Keratinocyte (primary cell): ENCODE measurements around the gene SH2D3C. TPM values are rescaled to one million over a fixed set of nuclear protein-coding genes. Genes with fewer than 3 reads are reported as not detected.

Source experiments
- DNase-seq: peaks from one replicate; pipeline ENCODE4 v3.0.0-alpha.2; 2011; ENCODE audit warnings: low read depth, missing footprints, low spot score
- FAIRE-seq: peaks from 2 replicates; lab custom pipeline; 2011; peaks lifted over from hg19 to GRCh38; lab: Jason Lieb, UNC
- H2AFZ ChIP-seq: 2 replicates; pipeline ENCODE4 v1.6.0; 2012; ENCODE audit warnings: low read length, control low read depth, inconsistent platforms; ENCODE audit not compliant: control insufficient read depth
- H3K27ac ChIP-seq: 2 replicates; pipeline ENCODE4 v1.5.1; 2011; ENCODE audit warnings: low read length; ENCODE audit not compliant: control insufficient read depth, insufficient read depth
- H3K27me3 ChIP-seq: 3 replicates; pipeline ENCODE4 v1.6.0; 2011; ENCODE audit warnings: low read length; ENCODE audit not compliant: control insufficient read depth, insufficient read depth; ENCODE audit errors: extremely low read depth
- H3K36me3 ChIP-seq, 2 experiments: 2 replicates in 1 of 2; 3 replicates in 1 of 2; pipeline ENCODE4 v1.5.1; 2011; ENCODE audit warnings: low read length in 2 of 2, mild to moderate bottlenecking in 1 of 2; ENCODE audit not compliant: control insufficient read depth in 2 of 2, insufficient read depth in 2 of 2; ENCODE audit errors: extremely low read depth in 1 of 2
- H3K4me1 ChIP-seq: 3 replicates; pipeline ENCODE4 v1.5.1; 2011; ENCODE audit warnings: low read length; ENCODE audit not compliant: control insufficient read depth, insufficient read depth; ENCODE audit errors: extremely low read depth
- H3K4me2 ChIP-seq: 3 replicates; pipeline ENCODE4 v1.6.0; 2011; ENCODE audit warnings: low read depth, low read length; ENCODE audit not compliant: control insufficient read depth, insufficient read depth; ENCODE audit errors: extremely low read depth
- H3K4me3 ChIP-seq, 3 experiments: fragments of 200-600 bp in 1 of 3; sonication (generic) in 1 of 3; 2 replicates in 2 of 3; 3 replicates in 1 of 3; pipeline ENCODE4 v1.5.1; 2011 to 2016; ENCODE audit warnings: low read length in 3 of 3, mild to moderate bottlenecking in 3 of 3, control low read depth in 2 of 3, inconsistent platforms in 1 of 3, low read depth in 1 of 3, mixed read lengths in 1 of 3, mixed run types in 1 of 3, moderate library complexity in 1 of 3; ENCODE audit not compliant: control insufficient read depth in 2 of 3, insufficient read depth in 2 of 3; ENCODE audit errors: extremely low read depth in 1 of 3
- H3K79me2 ChIP-seq: 2 replicates; pipeline ENCODE4 v1.6.0; 2012; ENCODE audit warnings: low read length; ENCODE audit not compliant: control insufficient read depth, insufficient read depth
- H3K9ac ChIP-seq: 3 replicates; pipeline ENCODE4 v1.6.0; 2011; ENCODE audit warnings: low read length; ENCODE audit not compliant: control insufficient read depth, insufficient read depth; ENCODE audit errors: extremely low read depth
- H3K9me1 ChIP-seq: 3 replicates; pipeline ENCODE4 v1.6.0; 2011; ENCODE audit warnings: low read length; ENCODE audit not compliant: control insufficient read depth, insufficient read depth; ENCODE audit errors: extremely low read depth
- H3K9me3 ChIP-seq: 2 replicates; pipeline ENCODE4 v1.5.1; 2012; ENCODE audit warnings: low read depth, low read length; ENCODE audit not compliant: control insufficient read depth
- H4K20me1 ChIP-seq: 3 replicates; pipeline ENCODE4 v1.6.0; 2011; ENCODE audit warnings: low read length; ENCODE audit not compliant: control insufficient read depth, insufficient read depth; ENCODE audit errors: extremely low read depth
- EZH2 ChIP-seq: IDR thresholded peaks from one replicate; pipeline ENCODE4 v1.6.1; 2012; ENCODE audit warnings: inconsistent platforms, mild to moderate bottlenecking, low read length, moderate library complexity
- dilution Hi-C: fragments of 300-500 bp; cut with MboI; formaldehyde crosslinking; loops from one replicate; pipeline ENCODE4 v1.7.0; 2020; ENCODE audit warnings: low sequenced_read_pairs; ENCODE audit not compliant: extremely low pct_ligation_motif_present
- polyA plus RNA-seq, 5 experiments: library from polyadenylated mRNA; depleted of rRNA in 3 of 5; stranded (reverse) in 3 of 5; stranded (forward) in 1 of 5; unstranded in 1 of 5; fragments of >200 nt; gene quantifications; 1 replicate in 1 of 5; 2 replicates in 3 of 5; 3 replicates in 1 of 5; pipeline versions ENCODE4 v1.2.1 to v1.2.3, GENCODE V29; 2011 to 2012; ENCODE audit warnings: missing spikeins in 2 of 5, low read depth in 1 of 5, low replicate concordance in 1 of 5
- TF ChIP-seq, protein P1 (sequence below), 3 experiments: IDR thresholded peaks in 1 of 3; conservative IDR thresholded peaks in 1 of 3; optimal IDR thresholded peaks in 1 of 3; 2 replicates in 2 of 3; 3 replicates in 1 of 3; pipeline versions ENCODE3 to v1.5.1; 2011; ENCODE audit warnings: low read length in 3 of 3, mild to moderate bottlenecking in 3 of 3, moderate library complexity in 2 of 3, control low read depth in 1 of 3, inconsistent platforms in 1 of 3; ENCODE audit not compliant: insufficient read depth in 2 of 3; ENCODE audit errors: extremely low read depth in 1 of 3

The SH2D3C gene
- polyA plus RNA-seq, 1 donor (not counting 4 experiments of a cell fraction or from before 2014, with no cell fraction given) = 0.12 TPM

DNA sequence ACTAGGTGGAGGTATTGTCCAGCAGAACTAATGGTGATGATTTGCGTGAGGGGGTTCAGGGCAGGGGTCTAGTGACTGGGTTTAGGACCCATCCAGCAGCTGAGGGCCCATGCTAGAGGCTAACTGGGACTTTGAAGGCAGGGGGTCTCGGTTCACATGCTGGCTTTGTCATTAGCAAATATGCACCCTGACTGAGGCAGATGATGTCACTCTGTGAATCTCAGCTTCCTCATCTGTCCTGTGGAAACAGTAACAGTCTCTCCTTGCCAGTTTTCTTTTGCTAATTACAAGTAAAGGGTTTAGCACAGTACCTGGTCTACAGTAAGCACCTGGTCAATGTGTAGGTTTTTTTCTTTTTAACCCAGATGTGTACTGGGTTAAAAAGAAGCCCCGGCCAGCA is 5.2 kb downstream of the SH2D3C start:
- no peak overlapping the region for H2AFZ ChIP-seq
- H3K9ac ChIP-seq = no peak overlapping the region
- TF ChIP-seq, protein P1, sequence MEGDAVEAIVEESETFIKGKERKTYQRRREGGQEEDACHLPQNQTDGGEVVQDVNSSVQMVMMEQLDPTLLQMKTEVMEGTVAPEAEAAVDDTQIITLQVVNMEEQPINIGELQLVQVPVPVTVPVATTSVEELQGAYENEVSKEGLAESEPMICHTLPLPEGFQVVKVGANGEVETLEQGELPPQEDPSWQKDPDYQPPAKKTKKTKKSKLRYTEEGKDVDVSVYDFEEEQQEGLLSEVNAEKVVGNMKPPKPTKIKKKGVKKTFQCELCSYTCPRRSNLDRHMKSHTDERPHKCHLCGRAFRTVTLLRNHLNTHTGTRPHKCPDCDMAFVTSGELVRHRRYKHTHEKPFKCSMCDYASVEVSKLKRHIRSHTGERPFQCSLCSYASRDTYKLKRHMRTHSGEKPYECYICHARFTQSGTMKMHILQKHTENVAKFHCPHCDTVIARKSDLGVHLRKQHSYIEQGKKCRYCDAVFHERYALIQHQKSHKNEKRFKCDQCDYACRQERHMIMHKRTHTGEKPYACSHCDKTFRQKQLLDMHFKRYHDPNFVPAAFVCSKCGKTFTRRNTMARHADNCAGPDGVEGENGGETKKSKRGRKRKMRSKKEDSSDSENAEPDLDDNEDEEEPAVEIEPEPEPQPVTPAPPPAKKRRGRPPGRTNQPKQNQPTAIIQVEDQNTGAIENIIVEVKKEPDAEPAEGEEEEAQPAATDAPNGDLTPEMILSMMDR (optimal IDR thresholded peaks at IDR 0.05 in 1 of 3, IDR thresholded peaks at IDR 0.05 in 1 of 3, conservative IDR thresholded peaks at IDR 0.05 in 1 of 3; ENCODE audit: extremely low read depth in 1 of 3, insufficient read depth in 2 of 3, low read length in 3 of 3) = no peak
- no peak for TF ChIP-seq EZH2
- no peaks in the 10 kb centered on the region for H3K9me3 ChIP-seq
- no peak overlapping the region for H3K4me3 ChIP-seq
- H3K36me3 ChIP-seq = no peaks in the 10 kb centered on the region
- dilution Hi-C loops = no loop called here
- no peak for DNase-seq
- H4K20me1 ChIP-seq = no peaks in the 10 kb centered on the region
- H3K79me2 ChIP-seq = no peaks in the 10 kb centered on the region
- no peak overlapping the region for H3K4me2 ChIP-seq
- FAIRE-seq = no peak
- no peaks in the 10 kb centered on the region for H3K27me3 ChIP-seq
- H3K27ac ChIP-seq = no peak overlapping the region
- H3K4me1 ChIP-seq = peaks cover 10% of the 10 kb centered on the region
- no peaks in the 10 kb centered on the region for H3K9me1 ChIP-seq

DNA sequence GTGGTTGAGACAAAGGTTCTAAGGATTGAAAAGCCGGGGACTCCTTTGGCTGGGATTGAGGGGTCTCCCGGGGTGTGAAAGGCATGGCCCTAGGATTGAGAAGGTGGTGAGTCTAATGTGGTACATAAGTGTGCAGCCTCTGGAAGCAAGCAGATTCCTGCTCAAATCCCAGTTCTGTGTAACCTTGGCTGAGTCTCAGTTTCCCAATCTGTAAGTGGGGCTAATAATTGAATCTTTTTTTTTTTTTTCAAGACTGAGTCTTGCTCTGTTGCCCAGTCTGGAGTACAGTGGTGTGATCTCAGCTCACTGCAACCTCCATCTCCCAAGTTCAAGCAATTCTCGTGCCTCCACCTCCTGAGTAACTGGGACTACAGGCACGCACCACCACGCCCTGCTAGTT is 5.9 kb downstream of the SH2D3C start:
- Histone ChIP-seq H3K4me2 (no peak overlapping the region), H3K27ac (no peak overlapping the region), H3K9me1 (no peaks in the 10 kb centered on the region), H3K79me2 (no peaks in the 10 kb centered on the region), H3K4me3 (no peak overlapping the region), H4K20me1 (no peaks in the 10 kb centered on the region), H3K27me3 (no peaks in the 10 kb centered on the region), H3K36me3 (no peaks in the 10 kb centered on the region), H3K9me3 (no peaks in the 10 kb centered on the region), H3K9ac (no peak overlapping the region), H2AFZ (no peak overlapping the region), H3K4me1 (peaks cover 10% of the 10 kb centered on the region)
- TF ChIP-seq, protein P1 (optimal IDR thresholded peaks at IDR 0.05 in 1 of 3, IDR thresholded peaks at IDR 0.05 in 1 of 3, conservative IDR thresholded peaks at IDR 0.05 in 1 of 3; ENCODE audit: extremely low read depth in 1 of 3, insufficient read depth in 2 of 3, low read length in 3 of 3) = no peak
- FAIRE-seq = no peak
- dilution Hi-C loops = no loop called here
- DNase-seq = no peak
